ENCODE results near the gene TIMM10B.
A peak's percentile ranks its signal among the peaks of the same experiment; 100 is the strongest.

The TIMM10B gene

GRCh38 chr11:6523253-6523652, 42.0 kb downstream of the TIMM10B start:
- peaks cover 13% of the 10 kb centered on the region for H3K4me1 Mint-ChIP-seq
- H3K4me3 Mint-ChIP-seq = no peak overlapping the region
- H3K9me3 Mint-ChIP-seq = no peaks in the 10 kb centered on the region
- peaks cover 64% of the 10 kb centered on the region for H3K36me3 Mint-ChIP-seq
- ATAC-seq = no peak
- H3K27ac Mint-ChIP-seq = no peak overlapping the region
- H3K27me3 Mint-ChIP-seq = no peaks in the 10 kb centered on the region

GRCh38 chr11:6526411-6527135, 45.3 kb downstream of the TIMM10B start:
- H3K27me3 Mint-ChIP-seq = no peaks in the 10 kb centered on the region
- ATAC-seq = no peak
- H3K36me3 Mint-ChIP-seq = peaks cover 36% of the 10 kb centered on the region
- peaks cover 13% of the 10 kb centered on the region for H3K4me1 Mint-ChIP-seq
- no peak overlapping the region for H3K4me3 Mint-ChIP-seq
- H3K9me3 Mint-ChIP-seq = no peaks in the 10 kb centered on the region
- H3K27ac Mint-ChIP-seq = peak overlapping the region; percentile 72

GRCh38 chr11:6529266-6529665, 48.0 kb downstream of the TIMM10B start:
- peak overlapping the region; percentile 33 for H3K27ac Mint-ChIP-seq

GRCh38 chr11:6530848-6531247, 49.5 kb downstream of the TIMM10B start:
- no peak overlapping the region for H3K27ac Mint-ChIP-seq
- H3K4me1 Mint-ChIP-seq = peaks cover 11% of the 10 kb centered on the region
- no peak overlapping the region for H3K4me3 Mint-ChIP-seq
- no peaks in the 10 kb centered on the region for H3K9me3 Mint-ChIP-seq
- H3K27me3 Mint-ChIP-seq = no peaks in the 10 kb centered on the region
- ATAC-seq = no peak
- H3K36me3 Mint-ChIP-seq = peaks cover 46% of the 10 kb centered on the region

More at GRCh38 chr11:6529266-6529665, 48.0 kb downstream of the TIMM10B start:
- no peak for ATAC-seq
- H3K27me3 Mint-ChIP-seq = no peaks in the 10 kb centered on the region
- peaks cover 38% of the 10 kb centered on the region for H3K36me3 Mint-ChIP-seq
- H3K9me3 Mint-ChIP-seq = no peaks in the 10 kb centered on the region
- H3K4me1 Mint-ChIP-seq = peaks cover 13% of the 10 kb centered on the region
- no peak overlapping the region for H3K4me3 Mint-ChIP-seq

GRCh38 chr11:6531267-6531752, 50.0 kb downstream of the TIMM10B start:
- H3K27me3 Mint-ChIP-seq = no peaks in the 10 kb centered on the region
- H3K9me3 Mint-ChIP-seq = no peaks in the 10 kb centered on the region
- H3K4me3 Mint-ChIP-seq = no peak overlapping the region
- peaks cover 7% of the 10 kb centered on the region for H3K4me1 Mint-ChIP-seq
- peaks cover 42% of the 10 kb centered on the region for H3K36me3 Mint-ChIP-seq
- ATAC-seq = no peak
- no peak overlapping the region for H3K27ac Mint-ChIP-seq

Measured in stimulated activated memory B cell treated with anti-CD40 and anti-IgM and Interleukin-4, amounts not matched to agents 10 μg/mL and 1 μg/mL and 100 μg/mL, for 72 hours (primary cell).